ENCODE results near the gene CENPM. TPM values are rescaled to one million over a fixed set of nuclear protein-coding genes. Genes with fewer than 3 reads are reported as not detected.
A peak's percentile ranks its signal among the peaks of the same experiment; 100 is the strongest.
"Not testable (repeated sequence)": the region's sequence is repeated elsewhere in the genome, so short reads cannot be mapped to it uniquely, and the experiment has no call there.

CENPM gene
- total RNA-seq, 2 experiments from 2014 or later: 99.9 to 106 TPM

- no peak overlapping the region for H3K27ac Mint-ChIP-seq
- H3K4me3 Mint-ChIP-seq: no peak overlapping the region
- no peak for DNase-seq
- ChIA-PET POLR2A (interaction anchor here (0.7 kb wide), 1 partner anchor 17 kb away, joined by 3 read pairs; the partner anchor contains the start of gene CENPM), CTCF (interaction anchor here (1.0 to 4.6 kb wide), 4 partner anchors 267 to 480 kb away, joined by 3 to 33 read pairs (median 6); no protein-coding TSS in a partner anchor)
- H3K27me3 Mint-ChIP-seq: no peaks in the 10 kb centered on the region
- H3K9me3 Mint-ChIP-seq: no peaks in the 10 kb centered on the region
- peaks cover 7% of the 10 kb centered on the region for H3K4me1 Mint-ChIP-seq (ENCODE audit: low read depth)
- H3K36me3 Mint-ChIP-seq: no peaks in the 10 kb centered on the region
- intact Hi-C loops (cut with micrococcal nuclease): no loop called here
These were observed 16.6 kb upstream of the CENPM start for GRCh38 chr22:41963453-41964111.

DNA sequence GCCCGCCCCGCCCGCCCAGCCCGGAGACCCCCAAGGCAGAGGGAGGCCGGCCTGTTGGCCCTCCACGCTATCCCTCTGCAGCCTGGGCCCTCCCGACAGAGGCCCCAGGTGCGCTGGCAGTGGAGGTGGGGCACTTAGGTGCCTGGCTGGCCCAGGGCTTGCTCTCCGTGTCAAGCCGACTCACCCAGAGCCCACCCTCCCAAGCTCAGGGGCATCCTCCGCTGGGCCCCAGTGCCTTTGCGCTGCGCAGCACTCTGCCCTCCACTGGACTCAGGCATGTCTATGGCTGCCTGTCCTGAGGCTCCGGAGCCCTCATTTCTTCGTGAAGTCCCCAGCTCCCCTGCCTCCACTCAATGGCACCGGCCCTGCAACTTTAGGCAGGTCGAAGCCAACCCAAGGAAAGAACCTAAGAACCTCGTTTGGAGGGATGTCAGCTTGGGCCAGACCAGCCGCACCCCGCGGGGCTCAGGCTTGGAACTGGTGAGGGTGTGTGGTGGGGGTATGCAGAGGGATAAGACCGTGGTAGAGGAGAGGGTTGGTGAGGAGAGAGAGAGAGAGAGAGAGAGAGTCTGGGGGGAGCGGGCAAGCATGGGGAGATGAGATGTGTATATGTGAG, 11.1 kb upstream of the CENPM start:
- Mint-ChIP-seq H3K27me3 (no peaks in the 10 kb centered on the region), H3K27ac (no peak overlapping the region), H3K4me3 (no peak overlapping the region), H3K36me3 (no peaks in the 10 kb centered on the region), H3K9me3 (no peaks in the 10 kb centered on the region), H3K4me1 (ENCODE audit: low read depth) (peaks cover 9% of the 10 kb centered on the region)
- ChIA-PET POLR2A (no interaction called here), CTCF (interaction anchor here (0.5 to 2.4 kb wide), 10 partner anchors 8 to 486 kb away, joined by 3 to 8 read pairs (median 4); partner anchors contain the start of genes CENPM and SNU13)
- intact Hi-C loops (cut with micrococcal nuclease): loop anchor here (5.0 kb wide), 1 partner anchor 261 kb away; the partner anchor contains the start of gene MEI1
- no peak for DNase-seq

DNA sequence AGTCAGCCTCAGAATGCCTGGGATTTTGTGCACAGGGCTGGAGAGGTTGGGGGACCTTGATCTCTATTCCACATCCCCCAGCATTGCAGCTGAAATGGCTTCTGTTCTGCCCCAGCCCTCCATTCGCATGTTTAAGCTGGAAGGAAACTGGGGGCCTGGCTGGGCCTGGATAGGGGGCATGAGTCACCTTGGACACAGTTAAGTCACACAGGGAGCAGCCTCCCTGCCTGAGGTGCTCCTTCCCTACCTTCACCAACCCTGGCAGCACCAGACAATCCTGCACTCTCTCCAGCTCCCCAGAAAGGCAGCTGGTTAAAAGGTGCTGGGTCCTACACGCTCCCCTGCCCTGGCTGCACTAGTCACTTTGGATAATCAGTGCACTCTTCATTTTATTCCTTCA, 5.8 kb upstream of the CENPM start:
- CTCF ChIA-PET: interaction anchor here (1.2 to 1.4 kb wide), 2 partner anchors 27 to 256 kb away, joined by 3 read pairs; no protein-coding TSS in a partner anchor
- peaks cover 18% of the 10 kb centered on the region for H3K4me1 Mint-ChIP-seq (ENCODE audit: low read depth)
- no peaks in the 10 kb centered on the region for H3K27me3 Mint-ChIP-seq
- no peak overlapping the region for H3K4me3 Mint-ChIP-seq
- no peak for DNase-seq
- H3K36me3 Mint-ChIP-seq: no peaks in the 10 kb centered on the region
- no peaks in the 10 kb centered on the region for H3K9me3 Mint-ChIP-seq
- POLR2A ChIA-PET: interaction anchor here (1.5 kb wide), 1 partner anchor 12 kb away, joined by 5 read pairs; no protein-coding TSS in a partner anchor
- intact Hi-C loops (cut with micrococcal nuclease): no loop called here
- H3K27ac Mint-ChIP-seq: no peak overlapping the region

- no peak for DNase-seq
- Mint-ChIP-seq H3K4me1 (ENCODE audit: low read depth) (peaks cover 20% of the 10 kb centered on the region), H3K4me3 (no peak within 1 kb of the TSS), H3K27me3 (no peaks in the 10 kb centered on the region), H3K9me3 (no peaks in the 10 kb centered on the region), H3K36me3 (no peaks in the 10 kb centered on the region), H3K27ac (no peak within 1 kb of the TSS)
- intact Hi-C loops (cut with micrococcal nuclease): no loop called here
- CTCF ChIA-PET: no interaction called here
- POLR2A ChIA-PET: interaction anchor here (1.5 kb wide), 1 partner anchor 12 kb away, joined by 5 read pairs; no protein-coding TSS in a partner anchor
These were observed 5.0 kb upstream of the CENPM start, which contains the start of gene SMIM45 for GRCh38 chr22:41951898-41952474. Gene SMIM45 (plus strand): TSS chr22:41952150.

- peaks cover 16% of the 10 kb centered on the region for H3K36me3 Mint-ChIP-seq
- intact Hi-C loops (cut with micrococcal nuclease): loop anchor here (5.0 kb wide), 2 partner anchors 123 to 493 kb away; partner anchors contain the start of genes NAGA and PHETA2
- no peaks in the 10 kb centered on the region for H3K27me3 Mint-ChIP-seq
- H3K4me1 Mint-ChIP-seq (ENCODE audit: low read depth): peaks cover 31% of the 10 kb centered on the region
- peak overlapping the region; percentile 74 for H3K27ac Mint-ChIP-seq
- CTCF ChIA-PET: interaction anchor here (1.0 to 3.7 kb wide), 3 partner anchors 9 to 252 kb away, joined by 5 to 12 read pairs (median 7); no protein-coding TSS in a partner anchor
- POLR2A ChIA-PET: interaction anchor here (1.4 kb wide), 1 partner anchor 118 kb away, joined by 4 read pairs; no protein-coding TSS in a partner anchor
- no peaks in the 10 kb centered on the region for H3K9me3 Mint-ChIP-seq
- no peak for DNase-seq
- peak overlapping the region; percentile 35 for H3K4me3 Mint-ChIP-seq
These were observed 2.5 kb upstream of the CENPM start for GRCh38 chr22:41949297-41949965.

DNA sequence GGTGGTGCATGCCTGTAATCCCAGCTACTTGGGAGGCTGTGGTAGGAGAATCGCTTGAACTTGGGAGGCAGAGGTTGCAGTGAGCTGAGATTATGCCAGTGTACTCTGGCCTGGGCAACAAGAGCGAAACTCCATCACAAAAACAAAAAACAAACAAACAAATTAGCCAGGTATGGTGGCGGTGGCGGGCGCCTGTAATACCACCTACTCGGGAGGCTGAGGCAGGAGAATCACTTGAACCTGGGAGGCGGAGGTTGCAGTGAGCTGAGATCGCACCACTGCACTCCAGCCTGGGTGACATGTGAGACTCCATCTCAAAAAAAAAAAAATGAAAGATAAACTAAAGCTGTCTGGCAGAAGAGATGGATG, 2.0 kb upstream of the CENPM start:
- CTCF ChIA-PET: interaction anchor here (1.0 to 3.7 kb wide), 4 partner anchors 7 to 251 kb away, joined by 3 to 12 read pairs (median 6); no protein-coding TSS in a partner anchor
- H3K4me3 Mint-ChIP-seq: peak overlapping the region; percentile 35

GRCh38 chr22:41948142-41948541, 1.2 kb upstream of the CENPM start:
- Mint-ChIP-seq H3K4me3 (peak overlapping the region; percentile 98), H3K4me1 (ENCODE audit: low read depth) (peaks cover 43% of the 10 kb centered on the region), H3K9me3 (no peaks in the 10 kb centered on the region), H3K27ac (no peak overlapping the region), H3K27me3 (no peaks in the 10 kb centered on the region), H3K36me3 (peaks cover 27% of the 10 kb centered on the region)
- ChIA-PET CTCF (interaction anchor here (0.6 to 3.7 kb wide), 5 partner anchors 8 to 793 kb away, joined by 3 to 12 read pairs (median 7); no protein-coding TSS in a partner anchor), POLR2A (interaction anchor here (0.6 to 0.7 kb wide), 2 partner anchors 42 to 142 kb away, joined by 3 read pairs; no protein-coding TSS in a partner anchor)
- intact Hi-C loops (cut with micrococcal nuclease): loop anchor here (5.0 kb wide), 2 partner anchors 124 to 494 kb away; partner anchors contain the start of genes NAGA and PHETA2
- no peak for DNase-seq

More for the DNA sequence above, 2.0 kb upstream of the CENPM start:
- POLR2A ChIA-PET: interaction anchor here (1.4 kb wide), 1 partner anchor 117 kb away, joined by 4 read pairs; no protein-coding TSS in a partner anchor
- peaks cover 19% of the 10 kb centered on the region for H3K36me3 Mint-ChIP-seq
- H3K27ac Mint-ChIP-seq: peak overlapping the region; percentile 74
- H3K9me3 Mint-ChIP-seq, H3K27me3 Mint-ChIP-seq, DNase-seq: not testable (repeated sequence)
- intact Hi-C loops (cut with micrococcal nuclease): loop anchor here (5.0 kb wide), 2 partner anchors 123 to 493 kb away; partner anchors contain the start of genes NAGA and PHETA2
- H3K4me1 Mint-ChIP-seq (ENCODE audit: low read depth): peaks cover 35% of the 10 kb centered on the region

DNA sequence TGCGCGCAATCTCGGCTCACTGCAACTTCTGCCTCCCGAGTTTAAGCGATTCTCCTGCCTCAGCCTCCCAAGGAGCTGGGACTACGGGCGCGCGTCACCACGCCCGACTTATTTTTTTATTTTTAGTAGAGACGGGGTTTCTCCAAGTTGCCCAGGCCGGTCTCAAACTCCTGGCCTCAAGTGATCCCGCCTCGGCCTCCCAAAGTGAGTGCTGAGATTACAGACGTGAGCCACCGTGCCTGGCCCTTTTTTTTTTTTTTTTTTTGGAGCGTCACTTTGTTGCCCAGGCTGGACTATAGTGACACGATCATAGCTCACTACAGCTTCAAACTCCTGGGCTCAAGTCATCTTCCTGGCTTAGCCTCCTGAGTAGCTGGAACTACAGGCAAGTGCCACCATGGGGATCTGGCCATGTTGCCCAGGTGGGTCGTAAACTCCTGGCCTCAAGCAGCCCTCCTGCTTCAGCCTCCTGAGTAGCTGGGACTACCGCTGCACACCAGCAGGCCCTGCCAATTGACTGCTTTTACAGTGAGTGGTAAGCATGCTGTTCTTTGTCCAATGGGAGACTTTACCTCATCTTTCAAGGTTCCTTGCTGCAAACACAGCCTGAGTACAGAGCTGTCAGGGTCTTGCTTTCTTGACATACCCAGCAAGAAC, 600 bp upstream of the CENPM start:
- H3K36me3 Mint-ChIP-seq: peaks cover 32% of the 10 kb centered on the region
- no peak for DNase-seq
- H3K4me3 Mint-ChIP-seq: peak overlapping the region; percentile 98
- ChIA-PET POLR2A (interaction anchor here (0.6 to 2.0 kb wide), 14 partner anchors 10 to 497 kb away, joined by 3 to 15 read pairs (median 4); partner anchors contain the start of genes CCDC134, SMDT1, SNU13 and SREBF2), CTCF (interaction anchor here (0.6 to 3.7 kb wide), 12 partner anchors 9 to 792 kb away, joined by 3 to 12 read pairs (median 6); no protein-coding TSS in a partner anchor)
- intact Hi-C loops (cut with micrococcal nuclease): loop anchor here (2.0 to 5.0 kb wide), 3 partner anchors 125 to 495 kb away; partner anchors contain the start of genes NAGA and PHETA2
- H3K4me1 Mint-ChIP-seq (ENCODE audit: low read depth): peaks cover 48% of the 10 kb centered on the region
- peak overlapping the region; percentile 87 for H3K27ac Mint-ChIP-seq
- H3K27me3 Mint-ChIP-seq: no peaks in the 10 kb centered on the region
- no peaks in the 10 kb centered on the region for H3K9me3 Mint-ChIP-seq

- intact Hi-C loops (cut with micrococcal nuclease): loop anchor here (5.0 kb wide), 1 partner anchor 54 kb away; the partner anchor contains the start of gene WBP2NL
- Mint-ChIP-seq H3K36me3 (peaks cover 63% of the 10 kb centered on the region), H3K27ac (peak overlapping the region; percentile 98), H3K4me1 (ENCODE audit: low read depth) (peaks cover 75% of the 10 kb centered on the region), H3K4me3 (peak overlapping the region; percentile 73), H3K27me3 (no peaks in the 10 kb centered on the region), H3K9me3 (no peaks in the 10 kb centered on the region)
- ChIA-PET CTCF (interaction anchor here (0.6 to 2.9 kb wide), 10 partner anchors 13 to 277 kb away, joined by 3 to 22 read pairs (median 4); no protein-coding TSS in a partner anchor), POLR2A (interaction anchor here (0.6 to 2.4 kb wide), 10 partner anchors 15 to 197 kb away, joined by 3 to 12 read pairs (median 4); partner anchors contain the start of genes CCDC134, NDUFA6 and SREBF2)
- DNase-seq: peak; percentile 72
These were observed 3.2 kb downstream of the CENPM start for GRCh38 chr22:41943661-41944209.

Data from activated CD4-positive, alpha-beta memory T cell treated with anti-CD3 and anti-CD28 coated beads for 36 hours (primary cell).